Neutrophil (primary cell): ENCODE measurements around the gene TOR1AIP2.

ENCODE experiments used
- H3K27ac ChIP-seq: fragments of 200-600 bp; sonication (generic); 2 replicates; pipeline ENCODE4 v1.5.1; 2016; ENCODE audit warnings: mild to moderate bottlenecking, moderate library complexity
- H3K27me3 ChIP-seq: fragments of 200-600 bp; sonication (generic); 2 replicates; pipeline ENCODE4 v1.6.0; 2016; ENCODE audit warnings: mild to moderate bottlenecking
- H3K36me3 ChIP-seq: fragments of 200-600 bp; sonication (generic); 2 replicates; pipeline ENCODE4 v1.5.1; 2017
- H3K4me1 ChIP-seq, 2 experiments: fragments of 200-600 bp in 1 of 2; sonication (generic) in 1 of 2; 1 replicate in 1 of 2; 2 replicates in 1 of 2; pipeline versions ENCODE4 v1.5.1 to v1.6.1; 2013 to 2016; ENCODE audit warnings: low read depth in 1 of 2, low read length in 1 of 2, mild to moderate bottlenecking in 1 of 2, moderate library complexity in 1 of 2; ENCODE audit not compliant: control insufficient read depth in 1 of 2, insufficient read depth in 1 of 2
- H3K4me3 ChIP-seq, 2 experiments: fragments of 200-600 bp in 1 of 2; sonication (generic) in 1 of 2; 1 replicate in 1 of 2; 2 replicates in 1 of 2; pipeline ENCODE4 v1.5.1; 2013 to 2016; ENCODE audit warnings: low read depth in 1 of 2, low read length in 1 of 2, mild to moderate bottlenecking in 1 of 2, moderate library complexity in 1 of 2
- H3K9me3 ChIP-seq: fragments of 200-600 bp; sonication (generic); 2 replicates; pipeline ENCODE4 v1.5.1; 2016
- TF ChIP-seq, protein P1 (sequence below): fragments of 200-600 bp; sonication (generic); IDR thresholded peaks from 2 replicates; pipeline ENCODE4 v1.5.1; 2016; ENCODE audit warnings: antibody characterized with exemption

TOR1AIP2 gene

DNA sequence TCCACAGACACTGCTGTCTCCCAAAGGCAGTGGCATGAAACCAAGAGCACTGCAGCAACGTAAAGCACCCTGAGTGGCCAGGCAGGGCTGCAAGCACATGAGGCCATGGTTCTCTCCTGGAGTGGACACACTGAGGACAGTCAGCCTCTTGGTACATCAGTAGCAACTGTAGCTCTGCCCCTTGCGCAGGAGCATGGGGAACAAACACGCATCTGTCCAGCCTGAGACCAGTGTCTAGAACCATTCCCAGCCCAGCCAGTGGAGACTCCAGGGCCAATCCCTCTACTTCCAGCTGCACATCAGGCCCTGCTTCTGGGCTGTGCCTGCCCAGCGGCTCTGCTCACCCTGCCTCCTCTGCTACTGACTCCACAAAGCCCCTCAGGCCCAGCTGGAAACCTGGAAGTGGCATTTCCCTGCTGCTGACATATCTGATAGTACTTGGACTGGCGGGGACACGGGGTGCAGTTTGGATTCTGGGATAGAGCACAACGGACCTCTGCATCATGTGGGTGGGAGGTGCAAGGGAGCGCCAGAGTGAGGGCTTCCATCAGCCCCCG lies 49.0 kb downstream of the TOR1AIP2 start:
- Histone ChIP-seq H3K9me3 (no peaks in the 10 kb centered on the region), H3K27ac (no peak overlapping the region), H3K27me3 (no peaks in the 10 kb centered on the region), H3K4me3 (no peak overlapping the region), H3K36me3 (no peaks in the 10 kb centered on the region), H3K4me1 (peaks cover 20 to 21% of the 10 kb centered on the region in 2 experiments)
- TF ChIP-seq, protein P1, sequence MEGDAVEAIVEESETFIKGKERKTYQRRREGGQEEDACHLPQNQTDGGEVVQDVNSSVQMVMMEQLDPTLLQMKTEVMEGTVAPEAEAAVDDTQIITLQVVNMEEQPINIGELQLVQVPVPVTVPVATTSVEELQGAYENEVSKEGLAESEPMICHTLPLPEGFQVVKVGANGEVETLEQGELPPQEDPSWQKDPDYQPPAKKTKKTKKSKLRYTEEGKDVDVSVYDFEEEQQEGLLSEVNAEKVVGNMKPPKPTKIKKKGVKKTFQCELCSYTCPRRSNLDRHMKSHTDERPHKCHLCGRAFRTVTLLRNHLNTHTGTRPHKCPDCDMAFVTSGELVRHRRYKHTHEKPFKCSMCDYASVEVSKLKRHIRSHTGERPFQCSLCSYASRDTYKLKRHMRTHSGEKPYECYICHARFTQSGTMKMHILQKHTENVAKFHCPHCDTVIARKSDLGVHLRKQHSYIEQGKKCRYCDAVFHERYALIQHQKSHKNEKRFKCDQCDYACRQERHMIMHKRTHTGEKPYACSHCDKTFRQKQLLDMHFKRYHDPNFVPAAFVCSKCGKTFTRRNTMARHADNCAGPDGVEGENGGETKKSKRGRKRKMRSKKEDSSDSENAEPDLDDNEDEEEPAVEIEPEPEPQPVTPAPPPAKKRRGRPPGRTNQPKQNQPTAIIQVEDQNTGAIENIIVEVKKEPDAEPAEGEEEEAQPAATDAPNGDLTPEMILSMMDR: no peak

DNA sequence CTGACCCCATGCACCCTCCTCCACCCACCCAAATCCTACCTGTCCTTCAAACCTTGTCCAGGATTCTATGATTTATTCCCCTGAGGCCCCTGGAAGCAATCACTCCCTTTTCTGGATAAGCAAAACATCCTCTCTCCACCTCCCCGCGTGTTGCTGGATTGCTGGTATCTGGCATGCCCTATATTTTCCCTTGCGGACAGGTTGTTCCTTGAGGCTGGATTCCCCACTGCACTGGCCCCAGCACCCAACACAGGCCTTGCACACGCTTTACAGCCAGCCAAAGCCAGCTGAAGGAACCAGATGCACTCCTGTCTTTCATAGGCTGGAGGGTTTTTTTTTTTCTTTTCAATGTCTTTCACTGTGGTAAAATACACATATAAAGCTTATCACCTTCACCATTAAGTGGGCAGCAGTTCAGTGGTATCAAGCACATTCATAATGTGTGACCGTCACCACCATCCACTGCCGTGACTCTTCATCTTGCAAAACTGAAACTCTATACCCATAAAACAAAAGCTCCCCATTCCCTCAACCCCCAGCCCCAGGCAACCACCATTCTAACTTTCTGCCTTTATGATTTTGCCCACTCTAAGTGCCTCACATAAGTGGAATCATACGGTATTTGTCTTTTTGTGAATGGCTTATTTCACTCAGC lies 50.9 kb downstream of the TOR1AIP2 start:
- no peaks in the 10 kb centered on the region for H3K36me3 ChIP-seq
- no peaks in the 10 kb centered on the region for H3K9me3 ChIP-seq
- no peaks in the 10 kb centered on the region for H3K27me3 ChIP-seq
- TF ChIP-seq, protein P1: no peak
- no peak overlapping the region for H3K27ac ChIP-seq
- no peak overlapping the region for H3K4me3 ChIP-seq
- peaks cover 21 to 23% of the 10 kb centered on the region in 2 experiments for H3K4me1 ChIP-seq

DNA sequence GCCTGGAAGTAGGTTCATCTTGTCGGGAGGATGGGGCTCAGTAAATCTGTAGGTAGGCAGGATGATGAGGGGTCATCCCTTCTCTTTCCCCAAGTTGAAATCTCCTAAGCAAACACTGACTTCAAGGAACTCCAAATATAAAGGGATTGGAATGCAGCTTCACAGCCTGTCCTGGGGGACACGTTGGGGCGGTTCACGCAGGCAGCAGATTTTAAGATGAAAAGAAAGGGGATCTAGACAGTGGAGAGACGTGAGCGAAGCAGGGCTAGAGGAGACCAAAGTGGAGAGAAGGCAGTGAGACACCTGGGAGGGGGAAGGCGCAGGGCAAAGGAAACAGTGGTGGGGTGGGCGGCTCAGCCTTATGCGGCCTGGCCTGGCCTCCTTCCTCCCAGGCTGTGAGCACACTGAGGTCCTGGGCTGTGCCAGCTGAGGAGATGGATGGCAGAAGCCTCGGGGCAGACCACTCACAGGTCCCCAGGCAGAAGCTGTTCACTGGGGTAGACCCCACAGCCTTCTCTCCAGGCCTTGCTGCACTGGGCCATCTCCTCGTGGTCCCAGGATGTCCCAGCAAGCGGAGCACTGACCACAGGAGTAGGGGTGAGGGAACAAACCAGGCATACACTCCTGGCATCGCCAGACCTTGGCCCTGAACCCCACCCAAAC lies 51.7 kb downstream of the TOR1AIP2 start:
- no peaks in the 10 kb centered on the region for H3K36me3 ChIP-seq
- no peaks in the 10 kb centered on the region for H3K27me3 ChIP-seq
- peaks cover 26 to 30% of the 10 kb centered on the region in 2 experiments for H3K4me1 ChIP-seq
- H3K27ac ChIP-seq: no peak overlapping the region
- no peaks in the 10 kb centered on the region for H3K9me3 ChIP-seq
- TF ChIP-seq, protein P1: no peak
- H3K4me3 ChIP-seq: no peak overlapping the region

DNA sequence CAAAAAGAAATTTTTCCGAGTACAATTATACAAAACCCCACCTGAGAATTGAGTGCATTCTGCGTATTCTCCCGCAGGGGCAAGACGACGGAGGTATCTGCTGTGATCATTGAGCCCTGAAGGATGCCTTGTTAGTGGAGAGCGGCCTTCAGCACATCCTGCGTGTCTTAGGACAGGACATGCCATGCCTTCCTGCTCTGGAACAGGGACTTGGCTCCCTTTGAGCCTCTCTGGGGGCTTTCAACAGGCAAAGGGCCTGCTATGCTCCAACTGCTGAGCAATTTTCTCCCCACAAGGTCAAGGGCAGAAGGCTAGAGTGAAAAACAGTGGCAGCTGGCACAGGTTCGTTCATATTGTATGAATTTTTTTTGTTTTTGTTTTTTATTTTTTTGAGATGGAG lies 52.4 kb downstream of the TOR1AIP2 start:
- Histone ChIP-seq H3K27ac (no peak overlapping the region), H3K9me3 (no peaks in the 10 kb centered on the region)

DNA sequence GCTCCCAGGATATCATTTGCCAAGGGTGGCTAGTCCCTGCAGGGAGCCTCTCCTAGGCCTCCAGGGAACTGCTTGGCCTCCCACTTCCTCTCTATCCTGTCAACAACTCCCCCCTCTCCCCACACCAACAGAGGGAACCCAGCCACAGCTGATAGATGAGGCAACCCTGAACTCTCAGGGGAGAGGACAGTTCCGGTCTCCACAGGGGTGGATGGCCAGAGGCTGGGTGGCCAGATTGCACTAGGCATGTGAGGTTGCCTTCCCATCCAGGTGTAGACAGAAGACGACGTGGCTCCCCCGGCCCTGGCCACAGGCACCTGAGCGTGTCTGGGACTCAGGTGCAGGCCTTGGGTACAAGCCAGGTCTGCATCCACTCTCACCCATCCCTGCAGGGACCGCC lies 53.3 kb downstream of the TOR1AIP2 start:
- Histone ChIP-seq H3K27me3 (no peaks in the 10 kb centered on the region), H3K4me3 (no peak overlapping the region), H3K9me3 (no peaks in the 10 kb centered on the region), H3K4me1 (peaks cover 40% of the 10 kb centered on the region in 2 experiments), H3K36me3 (no peaks in the 10 kb centered on the region), H3K27ac (no peak overlapping the region)
- TF ChIP-seq, protein P1: no peak

More for the DNA sequence above, 52.4 kb downstream of the TOR1AIP2 start:
- Histone ChIP-seq H3K4me3 (no peak overlapping the region), H3K27me3 (no peaks in the 10 kb centered on the region), H3K4me1 (peaks cover 33 to 37% of the 10 kb centered on the region in 2 experiments), H3K36me3 (no peaks in the 10 kb centered on the region)
- TF ChIP-seq, protein P1: no peak
